NCI-H446 treated with DMSO at 0.1 percent for 48 hours (cell line): ENCODE measurements around the gene NCOA4.
"Not testable (repeated sequence)": the region's sequence is repeated elsewhere in the genome, so short reads cannot be mapped to it uniquely, and the experiment has no call there.

Source experiments
- DNase-seq: peaks from one replicate; lab custom pipeline; 2025; lab: John Stamatoyannopoulos, UW

NCOA4 gene

GRCh38 chr10:46052057-46052790 lies 21.8 kb upstream of the NCOA4 start:
- DNase-seq = no peak

DNA sequence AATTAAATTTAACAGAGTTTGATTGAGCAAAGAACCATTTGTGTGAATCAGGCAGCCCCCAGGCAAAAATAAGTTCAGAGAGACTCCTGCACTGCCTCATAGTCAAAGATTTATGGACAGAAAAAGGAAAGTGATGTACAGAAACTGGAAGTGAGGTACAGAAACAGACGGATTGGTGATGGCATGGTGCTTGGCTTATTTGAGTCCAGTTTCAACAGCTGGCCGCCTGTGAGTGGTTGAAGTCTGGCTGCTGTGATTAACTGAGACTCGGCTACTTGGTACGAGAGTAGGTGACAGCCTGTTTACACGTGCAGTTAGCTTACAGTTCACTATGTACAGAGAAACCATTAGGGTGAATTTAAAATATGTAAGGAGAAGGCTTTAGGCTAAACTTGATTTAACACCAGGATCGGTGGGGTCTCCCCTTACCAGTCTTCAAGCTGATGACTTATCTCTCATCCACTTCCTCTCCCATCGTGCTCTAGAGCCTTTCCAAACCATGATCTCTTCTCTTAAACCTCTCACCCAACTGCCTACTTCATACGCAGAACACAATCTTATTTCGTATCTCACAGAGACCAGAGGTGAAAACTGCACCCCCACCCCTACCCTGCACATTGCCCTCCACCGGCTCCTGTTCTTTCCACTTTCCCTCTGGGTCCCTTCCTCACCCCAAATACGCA lies 20.7 kb upstream of the NCOA4 start:
- no peak for DNase-seq

- not testable (repeated sequence) for DNase-seq
These were observed 19.0 kb upstream of the NCOA4 start for GRCh38 chr10:46049497-46049831.

DNA sequence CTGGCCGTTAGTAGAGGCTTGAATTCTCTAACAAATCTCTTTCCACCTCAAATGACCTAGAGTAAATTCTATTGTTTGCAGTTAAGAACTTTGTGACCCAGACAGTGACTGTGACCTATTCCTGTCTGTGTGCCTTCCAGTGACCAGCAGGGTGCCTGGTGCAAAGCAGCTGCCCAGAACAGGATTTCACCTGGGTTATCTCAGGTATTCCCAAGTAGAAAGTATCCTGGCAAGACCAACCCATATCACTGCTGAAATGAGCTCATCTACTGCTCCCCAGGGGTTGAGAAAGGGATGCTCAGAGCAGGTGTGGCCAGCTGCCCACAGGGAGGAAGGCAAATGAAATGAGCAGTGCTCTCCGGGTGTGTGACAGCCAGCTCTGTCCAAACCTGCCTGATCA lies 17.7 kb upstream of the NCOA4 start:
- DNase-seq = no peak

DNA sequence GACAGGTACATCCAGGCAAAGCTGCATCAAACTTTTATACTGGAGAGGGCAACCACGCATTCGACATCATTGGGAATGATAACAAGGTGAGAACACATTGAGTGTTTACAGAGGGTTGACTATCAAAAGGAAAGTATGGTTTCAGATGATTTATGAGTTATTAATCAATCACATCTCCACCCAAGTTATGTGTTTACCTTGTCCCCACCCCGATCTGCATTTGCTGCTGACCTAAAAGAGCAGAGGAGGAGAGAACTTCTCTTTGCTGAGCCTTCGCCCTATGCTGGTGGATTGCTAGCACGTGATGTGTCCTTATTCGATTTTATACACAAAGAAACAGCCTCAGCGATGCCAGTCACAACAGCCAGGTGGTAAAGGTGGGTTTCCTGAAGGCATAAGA lies 15.8 kb upstream of the NCOA4 start, which contains the start of gene MSMB:
Gene MSMB, minus strand, starts transcription at position 9 of the 400 bp plus-strand sequence. CDS start 32 bp downstream, outside the sequence.
- DNase-seq = no peak

DNA sequence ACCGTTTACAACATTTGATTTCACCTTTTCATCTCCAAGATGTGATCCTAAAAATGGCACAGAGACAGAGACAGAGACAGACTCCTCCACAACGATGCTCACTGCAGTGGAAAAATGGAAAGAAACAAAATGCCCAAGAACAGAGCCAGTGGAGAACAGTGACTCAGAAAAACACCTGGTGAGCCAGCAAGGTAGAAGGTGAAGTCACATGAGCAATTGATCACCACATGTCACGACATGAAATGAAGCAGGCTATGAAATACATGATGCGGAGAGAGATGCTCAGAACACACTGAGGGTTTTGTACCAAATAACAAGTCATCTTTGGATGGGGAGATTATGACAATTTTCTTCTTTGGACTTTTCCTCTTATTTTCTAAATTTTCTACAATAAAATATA lies 12.1 kb upstream of the NCOA4 start:
- DNase-seq = no peak

GRCh38 chr10:46040004-46040403 lies 9.6 kb upstream of the NCOA4 start:
- no peak for DNase-seq

DNA sequence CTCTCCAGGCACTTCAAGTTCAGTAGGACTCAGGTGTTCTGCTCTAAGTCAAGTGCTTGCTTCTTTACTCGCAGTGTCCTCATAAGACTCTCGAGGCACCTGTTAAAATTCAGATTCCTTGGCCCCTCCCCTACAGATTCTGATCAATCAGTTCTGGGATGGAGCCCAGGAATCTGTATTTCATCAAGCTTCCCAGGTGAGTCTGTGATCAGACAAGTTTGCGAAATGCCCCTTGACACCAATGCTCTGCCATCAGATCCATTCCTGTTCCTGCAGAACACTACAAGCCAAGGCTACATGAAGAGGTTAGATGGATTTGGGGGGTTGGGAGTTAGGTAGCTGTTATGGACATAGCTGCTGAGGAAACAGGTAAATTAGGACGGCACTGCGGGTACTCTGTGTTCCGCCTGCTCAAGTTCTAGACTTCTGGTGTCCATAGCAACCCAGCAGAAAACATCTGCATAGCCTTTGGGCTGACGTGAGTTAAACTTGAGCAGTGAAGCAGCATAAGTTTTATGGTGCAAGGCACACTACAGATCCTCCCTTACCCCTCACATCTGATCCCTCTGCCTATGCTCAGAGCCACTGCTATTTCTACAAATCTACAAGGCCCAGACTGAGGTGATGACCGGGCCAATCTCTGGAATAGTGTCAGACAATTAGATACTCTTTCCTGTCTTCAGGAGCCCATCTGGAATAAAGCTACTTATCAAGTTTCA lies 6.8 kb upstream of the NCOA4 start:
- DNase-seq = no peak

DNA sequence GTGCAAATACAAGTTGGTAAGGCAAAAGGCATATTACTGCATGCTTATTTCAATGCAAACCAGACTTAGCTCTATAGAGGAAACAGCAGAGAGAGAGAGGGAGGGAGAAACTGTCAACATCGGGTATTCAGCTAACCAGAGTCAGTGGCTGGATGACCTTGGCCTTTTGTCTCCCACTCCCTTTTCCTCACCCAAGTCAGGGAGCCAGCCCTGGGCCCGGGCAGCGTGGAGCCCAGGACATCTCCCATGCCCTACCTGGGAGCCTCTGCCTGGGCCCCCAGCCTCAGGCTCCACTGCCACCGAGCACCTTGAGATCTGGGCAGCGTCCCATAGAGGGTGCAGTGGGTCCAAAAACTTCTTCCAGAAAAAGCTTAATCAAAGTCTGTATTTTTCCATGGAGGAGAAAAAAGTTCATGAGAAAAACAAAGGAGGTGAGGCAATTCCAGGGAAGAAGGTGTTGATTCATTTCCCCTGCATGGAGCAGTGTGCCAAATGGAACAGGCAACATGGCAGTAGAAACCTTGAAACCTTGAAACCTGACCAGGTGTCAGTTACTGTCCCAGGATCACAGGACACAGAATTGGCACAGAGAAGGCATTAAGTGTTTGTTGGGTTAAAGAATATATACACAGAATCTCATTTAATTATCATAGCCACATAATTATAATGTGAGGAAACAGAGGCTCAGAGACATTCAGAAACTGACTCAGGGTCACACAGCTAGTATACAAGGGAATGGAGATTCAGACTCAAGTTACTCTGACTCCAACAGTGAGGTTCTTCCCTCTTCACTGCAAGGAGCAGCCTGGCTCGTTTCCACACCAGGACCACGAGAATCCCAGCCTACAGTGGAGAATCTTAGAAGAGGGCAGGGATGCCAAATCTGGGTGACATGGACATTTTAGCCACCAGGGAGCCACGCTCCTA lies 5.8 kb upstream of the NCOA4 start:
- no peak for DNase-seq

DNA sequence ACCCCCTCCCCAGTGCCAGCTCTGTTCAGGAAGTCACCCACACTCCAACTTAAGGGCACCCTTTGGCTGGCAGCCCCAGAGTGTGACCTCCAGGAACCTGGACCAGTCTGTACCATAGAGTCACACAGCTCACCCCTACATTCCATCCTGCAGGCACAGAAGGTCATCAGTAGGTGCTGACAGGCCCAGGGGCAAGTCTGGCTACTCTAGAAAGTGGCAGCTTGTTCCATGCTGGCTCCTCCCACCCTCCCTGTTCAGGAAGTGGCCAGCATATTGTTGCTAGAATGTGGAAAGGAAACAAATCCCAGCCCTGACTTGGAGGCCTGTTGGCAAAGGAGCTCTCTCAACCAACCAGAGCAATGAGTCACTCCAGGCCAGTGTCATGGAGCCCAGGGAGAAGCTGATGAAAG lies 3.2 kb upstream of the NCOA4 start:
- DNase-seq = no peak

GRCh38 chr10:46031648-46032532 lies 1.5 kb upstream of the NCOA4 start:
- no peak for DNase-seq

DNA sequence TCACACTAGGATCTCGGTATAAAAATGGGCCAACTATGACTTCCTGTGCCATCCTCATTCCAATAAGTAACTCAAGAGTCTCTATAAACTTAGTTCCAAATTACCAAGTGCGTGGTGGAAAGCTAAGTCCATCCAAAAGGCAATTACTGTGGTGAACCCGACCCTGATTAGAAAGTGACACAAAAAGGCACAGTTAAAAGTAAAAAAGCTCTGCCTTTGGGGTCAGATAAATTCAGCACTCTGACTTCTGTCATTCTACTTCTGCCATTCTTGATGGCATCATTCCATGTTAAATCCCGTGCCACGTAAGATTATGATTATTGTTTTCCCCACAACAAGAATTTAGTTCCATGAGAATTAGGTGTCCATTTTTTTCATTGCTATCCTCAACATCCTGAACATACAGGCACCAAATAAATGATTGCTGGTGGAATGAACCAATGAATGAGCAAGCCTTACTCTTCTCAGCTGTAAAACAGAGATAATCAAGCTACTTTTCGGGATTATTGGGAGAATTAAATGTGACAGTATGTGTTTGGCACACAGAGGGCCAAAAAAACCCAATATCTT lies 877 bp downstream of the NCOA4 start:
- no peak for DNase-seq

- DNase-seq = no peak
These were observed 1.6 kb downstream of the NCOA4 start for GRCh38 chr10:46028584-46029460.

DNA sequence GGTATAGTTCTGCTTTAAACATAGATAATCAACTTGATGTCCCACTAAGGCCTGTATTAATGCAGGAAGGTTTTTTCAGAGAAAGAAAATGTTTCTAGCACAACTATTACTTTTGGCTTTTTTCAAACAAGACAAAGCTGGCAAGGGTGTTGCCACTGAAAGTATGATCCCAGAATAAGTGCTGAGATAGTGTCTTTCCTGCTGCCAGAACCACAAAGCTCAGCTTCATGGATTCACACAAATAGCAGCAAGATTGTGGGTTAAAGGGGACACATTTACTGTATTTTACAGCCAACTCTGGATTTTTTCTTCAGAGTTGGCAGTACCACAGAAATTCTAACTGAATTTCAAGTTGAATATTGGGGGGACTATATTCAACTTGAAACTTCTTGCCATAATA lies 4.3 kb downstream of the NCOA4 start:
- DNase-seq = no peak

DNA sequence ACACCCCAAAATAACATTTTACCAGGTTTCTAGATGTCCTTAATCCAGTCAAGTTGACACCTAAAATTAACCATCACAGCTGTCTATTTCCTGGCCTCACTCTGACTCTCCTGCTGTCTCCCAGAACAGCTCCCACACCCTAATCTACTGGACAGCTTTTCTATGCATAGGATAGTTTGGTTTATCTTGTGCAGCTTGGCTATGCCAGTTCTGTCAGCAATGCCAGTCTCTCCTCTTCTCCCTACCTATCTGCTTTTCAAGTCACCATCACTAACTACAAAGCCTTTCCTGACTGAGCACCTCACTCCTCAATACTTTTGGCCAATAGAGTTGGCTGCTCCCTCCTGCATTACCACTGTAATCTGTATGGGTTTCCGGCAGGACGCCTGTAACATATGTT lies 5.0 kb downstream of the NCOA4 start:
- DNase-seq = no peak

DNA sequence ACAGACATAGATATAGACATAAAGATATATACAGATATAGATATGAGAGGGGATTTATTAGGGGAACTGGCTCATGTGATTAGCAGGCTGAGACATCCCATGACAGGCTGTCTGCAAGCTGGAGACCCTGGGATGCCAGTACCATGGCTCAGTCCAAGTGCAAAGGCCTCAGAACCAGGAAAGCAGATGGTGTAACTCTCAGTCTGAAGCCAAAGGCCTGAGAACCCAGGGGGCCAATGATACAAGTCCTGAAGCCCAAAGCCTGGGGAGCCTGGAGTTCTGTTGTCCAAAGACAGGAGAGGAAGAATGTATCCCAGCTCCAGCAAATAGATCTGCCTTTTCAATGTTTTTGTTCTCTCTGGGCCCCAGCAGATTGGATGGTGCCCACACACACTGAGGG lies 5.5 kb downstream of the NCOA4 start:
- DNase-seq = no peak

DNA sequence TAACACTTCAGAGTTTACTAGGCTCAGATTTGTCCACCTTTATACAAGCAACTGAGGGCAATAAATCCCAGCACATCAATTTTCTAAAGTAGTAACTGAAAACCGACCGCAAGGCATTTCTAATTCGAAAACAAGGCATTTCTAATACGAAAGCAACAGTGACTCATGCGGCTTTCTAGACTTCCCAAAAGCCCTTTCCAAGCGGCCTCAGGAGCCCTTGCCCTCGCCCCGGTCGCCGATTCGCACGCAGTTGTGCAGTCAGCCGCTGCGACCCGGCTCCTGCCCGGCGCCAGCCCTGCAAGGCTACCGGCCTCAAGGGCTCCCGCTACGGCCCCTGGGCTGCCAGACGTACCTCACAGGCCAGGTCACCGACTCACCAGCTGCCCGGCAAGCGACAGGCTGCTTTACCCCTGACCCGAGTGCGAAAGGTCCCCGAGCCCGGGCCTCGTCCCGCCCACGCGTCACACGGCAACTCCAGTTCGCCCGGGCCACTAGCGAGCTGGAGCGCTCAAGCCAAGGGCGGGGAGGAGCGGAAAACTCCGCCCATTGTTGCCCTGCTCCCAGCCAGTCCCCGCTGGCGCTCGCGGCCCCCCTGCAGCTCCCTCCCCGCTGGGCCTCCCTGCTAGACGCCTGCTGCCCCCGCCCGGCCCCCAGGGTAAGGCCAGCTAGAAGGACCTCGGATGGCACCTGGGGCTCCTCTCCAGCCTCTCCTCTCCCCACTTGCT lies 7.3 kb downstream of the NCOA4 start:
- DNase-seq = no peak

GRCh38 chr10:46020344-46020657 lies 10.1 kb downstream of the NCOA4 start:
- DNase-seq = no peak
